Activated CD8-positive, alpha-beta memory T cell treated with anti-CD3 and anti-CD28 coated beads, Interleukin-2, amount 10 ng/mL, durations not matched to agents 7 days and 5 days (primary cell): ENCODE measurements around the gene ST6GALNAC6. TPM values are rescaled to one million over a fixed set of nuclear protein-coding genes. Genes with fewer than 3 reads are reported as not detected.

Experiments
- ATAC-seq: fragments of 150-1000 bp; cut with Tn5 transposase; one replicate; pipeline ENCODE4 v1.10.0; 2021; ENCODE audit warnings: moderate library complexity
- CTCF ChIA-PET: fragments of 350-600 bp; sonication (Branson Sonifier 250); formaldehyde crosslinking; loops from one replicate; lab custom pipeline; 2021; ENCODE audit warnings: antibody characterized with exemption; lab: Charles Lee
- DNase-seq: peaks from one replicate; pipeline ENCODE4 v3.0.0-alpha.2; 2020
- H3K27ac Mint-ChIP-seq: one replicate; pipeline ENCODE4 v1.8.0; 2021; ENCODE audit warnings: mild to moderate bottlenecking, mixed read lengths
- H3K27me3 Mint-ChIP-seq: one replicate; pipeline ENCODE4 v1.8.0; 2021; ENCODE audit warnings: mixed read lengths
- H3K36me3 Mint-ChIP-seq: one replicate; pipeline ENCODE4 v1.8.0; 2021; ENCODE audit warnings: mild to moderate bottlenecking, mixed read lengths
- H3K4me1 Mint-ChIP-seq: one replicate; pipeline ENCODE4 v1.8.0; 2021; ENCODE audit warnings: mixed read lengths
- H3K4me3 Mint-ChIP-seq: one replicate; pipeline ENCODE4 v1.8.0; 2021; ENCODE audit warnings: mild to moderate bottlenecking, moderate library complexity, mixed read lengths
- H3K9me3 Mint-ChIP-seq: one replicate; pipeline ENCODE4 v1.8.0; 2022; ENCODE audit warnings: low read depth, mixed read lengths
- total RNA-seq, 2 experiments: library from RNA; stranded (reverse); gene quantifications; one replicate each; pipeline ENCODE4 v1.2.3, GENCODE V29; 2021

The ST6GALNAC6 gene
- total RNA-seq, 2 experiments from 2014 or later = 75.7 to 93.5 TPM

DNA sequence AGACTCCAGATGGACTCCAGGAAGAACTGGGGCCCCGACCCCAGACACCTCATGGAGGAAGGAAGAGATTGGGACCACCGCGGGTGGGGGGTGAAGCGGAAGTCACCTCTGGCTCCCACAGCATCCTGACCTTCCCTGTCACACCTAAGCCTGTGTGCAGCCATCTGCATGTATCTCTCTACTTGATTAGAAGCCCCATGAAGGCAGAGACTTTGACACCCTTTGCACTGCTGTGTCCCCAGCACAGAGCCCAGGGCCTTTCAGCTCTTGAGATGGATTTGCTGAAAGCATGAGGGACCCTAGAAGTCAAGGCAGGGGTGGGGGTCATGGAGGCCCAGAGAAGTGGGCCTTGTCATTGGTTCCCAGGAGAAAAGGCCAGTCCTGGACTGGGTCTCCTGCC lies 42.1 kb downstream of the ST6GALNAC6 start:
- Mint-ChIP-seq H3K27ac (no peak overlapping the region), H3K27me3 (no peaks in the 10 kb centered on the region), H3K4me1 (peaks cover 33% of the 10 kb centered on the region), H3K36me3 (no peaks in the 10 kb centered on the region), H3K9me3 (no peaks in the 10 kb centered on the region), H3K4me3 (no peak overlapping the region)
- no peak for ATAC-seq
- no peak for DNase-seq
- CTCF ChIA-PET = interaction anchor here (5.4 kb wide), 1 partner anchor 13 kb away, joined by 42 read pairs; no protein-coding TSS in a partner anchor

DNA sequence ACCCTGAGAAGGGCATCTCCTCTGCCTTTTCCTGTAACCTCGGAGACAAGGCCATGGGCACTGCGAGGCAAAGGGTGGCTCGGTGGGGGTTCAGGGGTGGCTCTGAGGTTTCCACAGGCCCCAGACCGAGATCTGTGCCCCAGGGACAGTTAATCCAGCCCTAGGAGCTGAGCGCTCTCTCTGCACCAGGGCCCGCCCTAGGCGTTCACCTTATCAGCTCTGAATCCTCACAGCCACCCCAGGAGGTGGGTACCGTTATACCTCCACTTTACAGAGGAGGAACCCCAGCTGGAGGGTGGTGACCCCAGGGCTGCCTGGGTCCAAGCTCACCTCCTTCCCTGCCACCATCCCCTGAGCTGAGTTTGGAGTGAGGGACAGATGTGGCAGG lies 42.7 kb downstream of the ST6GALNAC6 start:
- ATAC-seq (no peak), DNase-seq (no peak)
- Mint-ChIP-seq H3K36me3 (peaks cover 2% of the 10 kb centered on the region), H3K27me3 (no peaks in the 10 kb centered on the region), H3K9me3 (no peaks in the 10 kb centered on the region), H3K4me3 (no peak overlapping the region), H3K27ac (no peak overlapping the region), H3K4me1 (peaks cover 33% of the 10 kb centered on the region)
- CTCF ChIA-PET = interaction anchor here (1.7 to 5.4 kb wide), 2 partner anchors 9 to 14 kb away, joined by 7 to 42 read pairs; no protein-coding TSS in a partner anchor

DNA sequence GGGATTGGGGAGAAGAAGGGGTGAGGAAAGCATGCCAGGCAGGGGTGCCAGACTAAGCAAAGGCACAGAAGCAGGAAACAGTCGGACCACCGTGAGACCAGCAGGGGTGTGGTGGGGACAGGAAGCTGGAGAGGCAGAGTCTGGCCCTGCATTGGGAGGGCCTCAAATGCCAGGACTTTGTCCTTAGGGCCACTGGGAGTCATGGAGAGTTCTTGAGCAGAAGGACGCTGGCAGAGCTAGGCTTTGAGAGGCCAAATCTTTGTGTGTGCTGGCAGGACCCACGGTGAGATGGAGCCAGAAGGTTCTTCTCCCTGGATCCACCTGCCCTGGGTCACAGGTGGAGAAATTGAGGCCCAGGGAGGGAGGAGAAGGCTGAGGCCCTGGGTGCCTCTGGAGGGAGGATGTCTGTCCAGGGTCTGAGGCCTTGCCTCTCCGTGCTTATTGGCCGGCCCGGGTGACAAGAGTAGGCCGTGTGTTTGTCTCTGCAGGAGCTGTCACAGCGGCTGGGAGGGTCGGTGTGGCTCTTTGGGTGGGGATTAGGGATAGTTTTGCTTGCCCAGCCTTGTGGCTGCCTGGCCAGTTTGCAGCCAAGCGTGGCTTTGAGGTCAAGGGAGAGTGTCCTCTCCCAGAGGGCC lies 43.2 kb downstream of the ST6GALNAC6 start:
- ATAC-seq (no peak), DNase-seq (no peak)
- CTCF ChIA-PET = interaction anchor here (0.6 to 5.4 kb wide), 5 partner anchors 9 to 69 kb away, joined by 4 to 42 read pairs (median 7); no protein-coding TSS in a partner anchor
- H3K36me3 Mint-ChIP-seq = peaks cover 2% of the 10 kb centered on the region
- H3K27me3 Mint-ChIP-seq = no peaks in the 10 kb centered on the region
- no peak overlapping the region for H3K4me3 Mint-ChIP-seq
- H3K27ac Mint-ChIP-seq = no peak overlapping the region
- peaks cover 30% of the 10 kb centered on the region for H3K4me1 Mint-ChIP-seq
- no peaks in the 10 kb centered on the region for H3K9me3 Mint-ChIP-seq

DNA sequence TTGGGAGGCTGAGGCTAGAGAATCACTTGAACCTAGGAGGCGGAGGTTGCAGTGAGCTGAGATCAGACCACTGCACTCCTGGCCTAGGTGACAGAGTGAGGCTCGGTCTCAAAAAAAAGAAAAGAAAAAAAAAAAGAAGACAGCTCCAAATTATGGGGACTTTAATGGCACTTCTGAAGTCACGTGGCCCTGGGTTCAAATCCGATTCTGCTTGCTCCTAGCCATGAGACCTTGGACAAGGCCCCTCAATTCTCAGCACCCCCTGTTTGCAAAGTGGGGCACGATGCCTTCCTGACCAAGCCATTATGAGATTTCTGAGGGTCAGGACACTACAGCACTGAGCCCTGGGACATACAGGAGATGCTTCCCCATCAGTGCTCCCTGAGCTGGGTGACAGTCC lies 43.9 kb downstream of the ST6GALNAC6 start:
- Mint-ChIP-seq H3K4me3 (no peak overlapping the region), H3K4me1 (peaks cover 27% of the 10 kb centered on the region), H3K36me3 (peaks cover 8% of the 10 kb centered on the region), H3K9me3 (peaks cover 1% of the 10 kb centered on the region), H3K27ac (peak overlapping the region; percentile 32), H3K27me3 (no peaks in the 10 kb centered on the region)
- no peak for ATAC-seq
- no peak for DNase-seq
- CTCF ChIA-PET = interaction anchor here (0.5 to 5.4 kb wide), 8 partner anchors 10 to 265 kb away, joined by 3 to 42 read pairs (median 4); partner anchors contain the start of genes CDK9 and TOR2A

DNA sequence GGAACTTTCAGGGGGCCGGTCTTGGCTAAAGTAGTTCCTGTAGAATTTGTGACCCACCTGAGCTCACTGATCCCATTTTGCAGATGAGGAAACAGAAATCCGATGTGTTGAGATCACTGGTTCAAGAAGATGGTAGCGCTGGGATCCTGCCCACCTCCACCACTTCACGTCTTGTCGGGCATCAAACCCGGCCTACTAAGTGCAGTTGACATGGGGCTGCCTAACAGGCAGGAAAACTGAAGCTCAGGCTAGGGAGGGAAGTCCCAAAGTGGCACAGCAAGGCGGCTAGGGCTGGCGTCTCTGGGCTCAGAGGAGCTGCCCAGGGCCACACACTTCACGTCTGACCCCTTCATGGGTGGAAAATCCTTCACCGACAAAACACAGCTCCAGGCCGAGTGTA lies 44.4 kb downstream of the ST6GALNAC6 start:
- peaks cover 4% of the 10 kb centered on the region for H3K9me3 Mint-ChIP-seq
- peaks cover 11% of the 10 kb centered on the region for H3K36me3 Mint-ChIP-seq
- CTCF ChIA-PET = interaction anchor here (0.5 to 5.4 kb wide), 7 partner anchors 10 to 265 kb away, joined by 3 to 42 read pairs (median 4); partner anchors contain the start of genes CDK9 and TOR2A
- ATAC-seq (no peak), DNase-seq (no peak)
- H3K27ac Mint-ChIP-seq = peak overlapping the region; percentile 49
- no peak overlapping the region for H3K4me3 Mint-ChIP-seq
- H3K27me3 Mint-ChIP-seq = no peaks in the 10 kb centered on the region
- H3K4me1 Mint-ChIP-seq = peaks cover 27% of the 10 kb centered on the region

DNA sequence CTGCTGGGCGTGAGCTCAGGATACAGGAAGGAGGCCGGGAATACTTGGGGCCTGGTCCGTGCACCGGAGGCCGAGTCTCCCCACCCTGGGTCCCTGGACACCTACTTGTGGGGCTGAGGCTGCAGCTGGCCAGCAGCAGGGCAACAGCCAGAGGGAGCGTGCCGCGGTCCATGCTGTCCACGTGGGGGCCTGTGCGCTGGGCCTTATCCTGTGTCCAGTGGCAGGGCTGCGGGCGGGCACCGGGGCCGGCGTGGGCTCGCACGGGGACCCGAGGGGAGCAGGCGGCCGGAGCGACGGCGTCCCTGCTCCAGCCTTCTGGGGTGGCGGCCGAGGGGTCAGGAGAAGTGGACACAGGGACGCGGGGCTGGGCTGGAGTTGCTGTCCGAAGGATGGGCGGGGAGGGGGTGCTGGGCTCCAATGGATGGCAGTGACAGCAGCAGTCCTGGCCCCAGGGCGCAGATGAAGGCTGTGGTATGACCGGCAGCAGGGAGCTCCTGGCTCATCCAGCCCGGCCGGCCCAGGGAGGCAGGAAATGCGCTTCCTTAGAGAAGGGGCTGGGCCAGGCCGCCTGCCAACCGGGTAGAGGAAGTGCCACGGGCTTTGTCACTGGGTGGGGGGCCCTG lies 45.1 kb downstream of the ST6GALNAC6 start, which contains the start of gene ENG:
TSS of gene ENG (minus strand) at position 475 of the 623 bp plus-strand sequence. CDS start at position 172, 303 bp downstream.
- H3K4me1 Mint-ChIP-seq = peaks cover 27% of the 10 kb centered on the region
- peak within 1 kb of the TSS; percentile 82 for H3K27ac Mint-ChIP-seq
- CTCF ChIA-PET = interaction anchor here (1.0 to 5.4 kb wide), 7 partner anchors 11 to 119 kb away, joined by 3 to 42 read pairs (median 4); partner anchors contain the start of genes CDK9 and TOR2A
- DNase-seq (no peak), ATAC-seq (peak; percentile 70)
- H3K27me3 Mint-ChIP-seq = no peaks in the 10 kb centered on the region
- peaks cover 17% of the 10 kb centered on the region for H3K36me3 Mint-ChIP-seq
- peaks cover 6% of the 10 kb centered on the region for H3K9me3 Mint-ChIP-seq
- H3K4me3 Mint-ChIP-seq = peak within 1 kb of the TSS; percentile 77

DNA sequence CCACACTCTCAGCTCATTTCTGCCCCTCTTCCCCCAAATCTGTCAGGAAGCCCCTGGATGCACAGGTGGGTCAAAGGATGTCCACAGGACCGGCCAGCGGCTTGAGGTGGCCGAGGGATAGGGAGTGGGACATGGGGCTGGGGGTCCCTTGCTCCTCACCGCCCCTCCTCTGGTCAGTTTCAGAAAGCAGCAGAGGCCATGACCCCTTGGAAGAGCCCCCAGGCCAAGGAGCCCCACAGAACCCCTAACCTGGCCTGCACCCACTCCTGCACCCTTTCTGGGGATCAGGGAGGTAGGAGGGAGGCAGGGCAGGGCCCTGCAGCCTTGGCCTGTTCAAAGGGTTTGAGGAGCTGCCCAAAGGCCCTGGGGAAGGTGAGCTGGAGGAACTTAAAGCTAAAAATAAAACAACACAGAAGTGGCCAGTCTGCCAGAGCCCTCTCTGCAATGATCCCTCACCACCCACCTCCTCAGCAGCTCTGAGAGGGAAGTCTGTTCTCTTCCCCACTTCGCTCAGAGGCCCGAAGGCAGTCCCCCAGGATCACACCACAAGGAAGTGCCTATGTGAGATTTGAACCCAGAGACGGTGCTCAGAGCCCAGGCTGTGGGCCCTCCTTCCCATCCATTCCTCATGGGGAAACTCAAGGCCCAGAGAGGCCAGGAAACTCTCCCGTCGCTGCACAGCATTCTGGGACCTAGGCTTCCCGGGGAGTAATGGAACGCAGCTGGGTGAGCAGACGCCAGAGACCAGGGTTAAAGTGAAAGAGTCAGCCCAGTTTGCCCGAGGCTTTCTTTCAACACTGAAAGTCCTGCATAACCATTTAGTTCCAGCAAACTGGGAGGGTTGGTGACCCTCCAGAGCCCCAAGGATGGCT lies 45.9 kb downstream of the ST6GALNAC6 start:
- Mint-ChIP-seq H3K9me3 (peaks cover 13% of the 10 kb centered on the region), H3K27ac (peak overlapping the region; percentile 77), H3K27me3 (no peaks in the 10 kb centered on the region), H3K4me3 (peak overlapping the region; percentile 77), H3K4me1 (peaks cover 26% of the 10 kb centered on the region), H3K36me3 (peaks cover 25% of the 10 kb centered on the region)
- peak; percentile 45 for ATAC-seq
- no peak for DNase-seq
- CTCF ChIA-PET = interaction anchor here (0.8 to 5.4 kb wide), 9 partner anchors 9 to 119 kb away, joined by 3 to 42 read pairs (median 5); partner anchors contain the start of gene TOR2A

DNA sequence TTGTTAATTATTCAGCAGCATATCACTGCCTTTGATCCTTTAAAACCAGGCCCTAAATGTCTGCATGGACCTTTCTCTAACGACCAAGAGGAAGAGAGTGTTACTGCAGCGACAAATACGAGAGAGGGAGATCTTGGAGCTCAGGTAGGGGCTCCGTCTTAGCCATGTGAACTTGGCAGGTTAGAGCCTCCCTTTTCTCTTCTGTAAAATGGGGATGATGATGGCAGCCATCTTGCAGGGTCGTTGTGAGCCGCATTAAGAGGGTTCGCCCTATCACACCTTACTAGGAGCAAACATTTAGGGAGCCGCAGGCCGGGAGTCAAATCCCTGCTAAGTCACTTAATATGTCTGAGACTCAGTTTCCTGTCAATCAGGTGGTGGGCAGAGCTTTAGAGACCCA lies 46.6 kb downstream of the ST6GALNAC6 start:
- peaks cover 27% of the 10 kb centered on the region for H3K36me3 Mint-ChIP-seq
- H3K4me1 Mint-ChIP-seq = peaks cover 26% of the 10 kb centered on the region
- CTCF ChIA-PET = interaction anchor here (0.6 to 5.4 kb wide), 7 partner anchors 9 to 90 kb away, joined by 3 to 42 read pairs (median 6); no protein-coding TSS in a partner anchor
- ATAC-seq = no peak
- peaks cover 15% of the 10 kb centered on the region for H3K9me3 Mint-ChIP-seq
- peak overlapping the region; percentile 77 for H3K4me3 Mint-ChIP-seq
- H3K27ac Mint-ChIP-seq = no peak overlapping the region
- DNase-seq = no peak
- H3K27me3 Mint-ChIP-seq = no peaks in the 10 kb centered on the region

DNA sequence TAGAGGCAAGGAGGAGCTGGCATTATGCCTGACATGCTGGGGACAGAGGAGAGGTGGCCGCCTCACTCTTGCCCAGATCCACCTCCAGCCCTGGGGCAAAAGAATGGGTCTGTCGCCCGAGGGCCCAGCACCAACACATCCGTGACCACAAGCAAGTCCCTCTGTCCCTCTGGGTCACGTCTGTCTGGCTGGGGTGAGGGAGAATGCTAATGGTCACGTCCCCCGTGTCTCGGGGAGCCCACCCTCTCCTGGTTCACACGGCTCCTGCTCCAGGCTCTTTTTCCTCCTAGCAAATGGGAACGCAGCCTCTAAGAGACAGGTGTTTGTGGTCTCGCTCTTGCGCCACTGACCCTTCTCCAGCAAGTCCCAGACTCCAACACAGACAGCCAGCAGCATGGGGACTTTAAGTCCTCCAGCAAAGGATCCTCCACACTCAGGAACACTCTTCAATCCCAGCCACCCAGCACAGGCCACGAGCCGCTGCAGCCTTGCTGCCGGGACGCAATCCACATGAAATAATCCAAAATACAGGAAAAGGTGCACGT lies 49.0 kb downstream of the ST6GALNAC6 start:
- no peak for DNase-seq
- CTCF ChIA-PET = interaction anchor here (1.8 kb wide), 1 partner anchor 19 kb away, joined by 8 read pairs; no protein-coding TSS in a partner anchor
- no peak for ATAC-seq
- H3K4me1 Mint-ChIP-seq = peaks cover 23% of the 10 kb centered on the region
- H3K27ac Mint-ChIP-seq = no peak overlapping the region
- peaks cover 27% of the 10 kb centered on the region for H3K36me3 Mint-ChIP-seq
- H3K4me3 Mint-ChIP-seq = no peak overlapping the region
- H3K27me3 Mint-ChIP-seq = no peaks in the 10 kb centered on the region
- peaks cover 15% of the 10 kb centered on the region for H3K9me3 Mint-ChIP-seq

DNA sequence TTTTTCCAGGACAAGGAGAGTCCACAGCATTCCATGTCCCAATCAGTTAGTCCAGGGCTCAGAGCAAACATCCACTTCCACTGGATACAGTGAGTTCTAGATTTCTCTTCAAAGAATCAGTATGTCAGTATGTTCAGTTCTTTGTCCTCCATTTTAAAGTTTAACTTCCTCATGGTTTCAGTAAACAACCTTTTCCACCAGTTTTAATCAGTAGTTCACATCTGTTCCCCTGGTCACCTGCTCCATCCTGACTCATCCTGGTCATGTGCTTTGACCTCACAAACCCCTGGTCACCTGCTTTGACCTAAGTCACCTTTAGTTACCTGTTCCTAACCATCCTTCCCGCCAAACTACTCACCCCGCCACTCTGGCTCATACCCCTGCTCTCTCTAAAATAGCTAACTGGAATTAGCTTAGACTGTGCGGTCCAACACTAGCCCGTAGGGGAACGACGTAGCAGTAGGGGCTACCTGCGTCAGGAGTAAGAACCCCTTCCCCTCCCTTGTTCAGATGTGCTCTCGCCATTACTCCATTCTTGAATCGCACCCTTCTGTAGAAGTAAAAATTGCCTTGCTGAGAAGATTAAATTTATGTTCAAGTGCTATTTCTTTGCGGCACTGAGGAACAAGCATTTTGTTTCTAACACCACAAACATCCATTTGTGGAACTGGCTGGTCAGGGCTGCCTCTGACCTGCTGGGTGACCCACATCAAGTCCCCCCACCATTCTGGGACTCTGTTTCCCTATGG lies 50.5 kb downstream of the ST6GALNAC6 start:
- Mint-ChIP-seq H3K9me3 (peaks cover 15% of the 10 kb centered on the region), H3K27ac (no peak overlapping the region), H3K27me3 (no peaks in the 10 kb centered on the region), H3K4me1 (peaks cover 18% of the 10 kb centered on the region), H3K36me3 (peaks cover 27% of the 10 kb centered on the region), H3K4me3 (no peak overlapping the region)
- no peak for DNase-seq
- CTCF ChIA-PET = no interaction called here
- ATAC-seq = no peak

DNA sequence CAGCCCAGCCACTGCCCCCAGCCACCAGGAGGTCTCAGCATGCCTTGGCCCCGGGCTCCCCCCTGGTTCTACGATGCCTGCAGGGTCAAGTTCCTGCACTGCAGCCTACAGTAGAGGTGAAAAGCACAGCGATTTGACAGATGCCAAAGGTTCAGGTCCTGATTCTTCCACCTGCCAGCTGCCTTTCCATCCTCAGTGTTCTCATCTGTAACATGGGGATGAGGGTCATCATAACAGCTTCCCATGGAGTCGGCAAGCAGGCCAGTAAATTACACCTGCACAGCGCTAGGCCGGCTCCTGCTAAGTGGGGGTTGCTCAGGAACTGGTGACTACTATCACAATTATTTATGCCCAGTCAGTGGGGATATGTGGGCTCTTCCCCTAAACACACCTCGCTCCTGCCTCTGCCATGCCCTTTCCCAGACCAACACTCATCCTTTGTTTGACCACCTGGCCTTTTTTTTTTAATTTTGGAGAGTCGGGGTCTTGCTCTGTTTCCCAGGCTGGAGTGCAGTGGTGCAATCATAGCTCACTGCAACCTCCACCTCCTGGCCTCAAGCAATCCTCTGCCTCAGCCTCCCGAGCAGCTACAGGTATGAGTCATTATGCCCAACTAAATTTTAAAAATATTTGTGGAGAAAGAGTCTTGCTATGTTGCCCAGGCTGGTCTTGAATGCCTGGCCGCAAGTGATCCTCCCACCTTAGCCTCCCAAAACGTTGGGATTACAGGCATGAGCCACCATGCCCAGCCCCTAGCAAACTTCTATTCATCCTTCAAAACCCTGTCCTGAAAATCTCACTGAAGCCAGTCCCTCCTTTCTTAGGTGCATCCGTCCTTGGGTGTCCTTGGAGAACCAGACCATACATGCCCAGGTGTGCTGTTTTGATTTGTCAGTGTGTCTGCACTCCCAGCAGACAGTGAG lies 51.3 kb downstream of the ST6GALNAC6 start:
- no peak for DNase-seq
- H3K36me3 Mint-ChIP-seq = peaks cover 27% of the 10 kb centered on the region
- CTCF ChIA-PET = interaction anchor here (1.6 kb wide), 1 partner anchor 22 kb away, joined by 5 read pairs; no protein-coding TSS in a partner anchor
- peaks cover 15% of the 10 kb centered on the region for H3K4me1 Mint-ChIP-seq
- ATAC-seq = no peak
- H3K4me3 Mint-ChIP-seq = no peak overlapping the region
- peaks cover 15% of the 10 kb centered on the region for H3K9me3 Mint-ChIP-seq
- H3K27ac Mint-ChIP-seq = no peak overlapping the region
- no peaks in the 10 kb centered on the region for H3K27me3 Mint-ChIP-seq
